GM21737 (cell line): ENCODE data around the gene SDK1.
"Not testable (repeated sequence)": the region's sequence is repeated elsewhere in the genome, so short reads cannot be mapped to it uniquely, and the experiment has no call there.

ENCODE experiments used
- ATAC-seq: cut with Tn5 transposase; IDR thresholded peaks from one replicate; pipeline ENCODE4 v1.9.1; 2021; ENCODE audit warnings: mild to moderate bottlenecking, moderate library complexity; ENCODE audit not compliant: unreplicated experiment

Gene SDK1

DNA sequence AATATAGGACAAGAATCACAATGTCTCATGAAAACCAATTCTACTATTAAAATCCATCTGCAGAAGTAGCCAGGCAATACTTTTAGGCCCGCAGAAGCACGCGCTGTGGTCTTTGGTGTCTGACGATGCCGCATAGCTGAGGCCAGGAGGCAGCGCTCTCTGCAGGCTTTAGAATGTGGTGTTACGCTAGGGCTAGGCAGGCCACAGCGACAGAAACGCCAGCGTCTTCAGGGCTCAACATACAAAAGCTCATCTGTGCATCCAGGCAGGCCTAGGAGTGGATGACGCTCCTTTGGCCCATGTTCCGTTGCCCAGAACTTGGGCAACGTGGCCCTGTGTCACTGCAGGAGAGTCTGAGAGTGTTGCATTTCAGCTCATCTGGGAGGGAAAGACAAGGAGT is 779.9 kb downstream of the SDK1 start:
- no peak for ATAC-seq

DNA sequence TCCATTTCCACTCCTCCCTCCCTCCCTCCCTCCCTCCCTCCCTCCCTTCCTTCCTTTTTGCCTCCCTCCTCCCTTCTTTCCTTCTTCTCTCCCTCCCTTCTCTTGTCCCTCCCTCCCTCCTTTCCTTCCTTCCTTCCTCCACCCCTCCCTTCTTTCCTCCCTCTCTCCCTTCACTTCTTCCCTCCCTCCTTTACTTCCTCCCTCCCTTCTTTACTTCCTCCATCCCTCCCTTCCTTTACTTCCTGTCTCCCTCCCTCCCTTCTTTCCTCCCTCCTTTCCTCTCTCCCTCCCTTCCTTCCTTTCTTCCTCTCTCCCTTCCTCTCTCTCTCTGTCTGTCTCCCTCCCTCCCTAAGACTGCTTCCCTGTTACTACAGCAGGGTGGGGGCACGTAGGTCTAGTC is 782.5 kb downstream of the SDK1 start:
- no peak for ATAC-seq

DNA sequence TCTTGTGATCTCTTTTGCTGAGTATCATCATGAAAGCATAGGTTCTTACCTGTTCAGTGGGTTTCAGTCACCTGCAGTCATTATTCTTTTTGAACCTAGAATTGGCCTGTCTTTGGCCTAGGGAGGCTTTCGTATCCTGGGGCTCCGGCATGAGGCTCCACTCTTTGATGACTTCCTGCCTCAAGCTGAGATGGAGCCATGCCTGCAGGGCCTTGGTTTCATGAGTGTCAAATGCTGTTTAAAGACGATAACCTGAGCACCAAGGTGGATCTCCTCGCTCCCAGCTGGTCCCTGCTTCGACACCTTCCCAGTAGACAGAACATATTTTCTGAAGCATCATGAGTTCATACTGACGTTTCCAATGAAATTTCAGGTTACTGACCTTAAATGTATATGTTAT is 783.2 kb downstream of the SDK1 start:
- ATAC-seq, result no peak

DNA sequence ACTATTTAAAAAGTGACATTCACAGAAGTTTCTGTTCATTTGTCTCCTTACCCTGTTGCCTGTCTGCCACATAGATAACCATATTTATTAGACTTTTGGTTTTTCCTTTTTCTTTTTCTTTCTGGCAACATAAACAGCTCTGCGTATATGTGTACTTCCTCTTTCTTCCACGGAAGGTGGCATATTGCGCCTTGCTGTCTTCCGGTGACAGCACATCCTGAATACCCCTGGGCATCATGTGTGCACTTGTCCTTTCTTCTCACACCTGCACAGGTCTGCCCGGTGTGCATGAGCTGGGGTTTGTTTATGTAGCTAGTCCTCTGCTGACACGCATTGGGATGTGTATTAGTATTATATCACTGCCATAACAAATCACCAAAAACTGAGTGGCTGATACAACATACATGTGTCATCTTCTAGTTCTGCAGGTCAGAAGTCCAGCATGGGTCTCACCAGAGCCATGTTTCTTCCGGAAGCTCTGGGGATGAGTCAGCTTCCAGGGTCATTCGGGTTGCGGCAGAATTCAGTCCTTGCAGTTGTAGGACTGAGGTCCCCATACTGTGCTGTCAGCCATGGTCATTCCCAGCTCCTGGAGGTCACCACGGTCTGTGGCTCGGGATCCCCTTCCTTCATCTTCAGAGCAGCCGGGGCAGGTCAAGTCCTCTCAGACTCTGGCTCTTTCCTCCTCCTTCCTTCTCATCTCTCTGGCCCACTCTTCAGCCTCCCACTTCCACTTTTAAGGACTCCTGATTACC is 785.1 kb downstream of the SDK1 start:
- no peak for ATAC-seq

GRCh38 chr7:4086723-4087122 is 785.7 kb downstream of the SDK1 start:
- no peak for ATAC-seq

DNA sequence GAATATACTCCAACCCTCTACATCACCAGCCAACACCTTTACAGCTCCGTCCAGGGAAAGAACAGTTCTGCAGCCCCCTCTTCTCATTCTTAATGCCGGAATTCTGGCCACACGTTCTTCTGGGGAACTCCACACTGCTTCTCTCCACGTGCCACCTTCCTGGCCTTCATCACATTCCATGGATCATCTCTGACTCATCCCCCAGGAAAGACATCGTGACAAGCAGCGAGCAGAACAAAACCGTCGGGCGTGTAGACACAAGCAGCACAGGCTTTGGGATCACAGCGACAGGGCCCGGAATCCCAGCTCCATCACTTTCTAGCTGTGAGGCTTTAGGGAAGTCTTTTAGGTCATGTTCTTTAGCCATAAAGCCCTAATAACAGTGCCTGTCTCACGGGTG is 790.7 kb downstream of the SDK1 start:
- ATAC-seq, result no peak

- no peak for ATAC-seq
Observed at GRCh38 chr7:4093035-4093434, 792.0 kb downstream of the SDK1 start.

- no peak for ATAC-seq
Observed at GRCh38 chr7:4093483-4093882, 792.4 kb downstream of the SDK1 start.

- not testable (repeated sequence) for ATAC-seq
Observed at GRCh38 chr7:4094158-4094557, 793.1 kb downstream of the SDK1 start.

GRCh38 chr7:4097001-4097609 is 796.1 kb downstream of the SDK1 start:
- no peak for ATAC-seq

- ATAC-seq, result no peak
Observed at GRCh38 chr7:4098169-4098568, 797.1 kb downstream of the SDK1 start.

DNA sequence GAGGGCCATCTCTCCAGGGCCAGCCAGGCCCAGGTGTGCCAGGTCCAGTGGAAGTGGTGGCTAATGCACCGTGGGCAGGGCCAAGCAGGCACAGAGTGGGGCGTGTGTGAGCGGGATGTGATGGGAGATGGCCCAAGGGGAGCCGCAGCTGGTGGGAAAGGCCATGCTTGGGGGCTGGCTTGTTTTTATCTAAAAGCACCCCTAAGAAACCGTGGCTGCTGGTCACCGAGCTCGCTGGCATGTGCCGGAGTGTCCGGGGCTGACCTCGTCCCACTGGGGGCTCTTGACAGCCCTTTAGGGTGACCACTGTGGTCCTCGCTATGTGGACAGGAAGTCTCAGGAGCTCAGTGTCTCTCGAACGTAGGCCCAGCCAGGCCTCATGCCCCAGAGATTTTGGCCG is 798.6 kb downstream of the SDK1 start:
- ATAC-seq, result no peak

GRCh38 chr7:4100148-4100547 is 799.1 kb downstream of the SDK1 start:
- no peak for ATAC-seq

GRCh38 chr7:4100691-4101090 is 799.6 kb downstream of the SDK1 start:
- no peak for ATAC-seq

DNA sequence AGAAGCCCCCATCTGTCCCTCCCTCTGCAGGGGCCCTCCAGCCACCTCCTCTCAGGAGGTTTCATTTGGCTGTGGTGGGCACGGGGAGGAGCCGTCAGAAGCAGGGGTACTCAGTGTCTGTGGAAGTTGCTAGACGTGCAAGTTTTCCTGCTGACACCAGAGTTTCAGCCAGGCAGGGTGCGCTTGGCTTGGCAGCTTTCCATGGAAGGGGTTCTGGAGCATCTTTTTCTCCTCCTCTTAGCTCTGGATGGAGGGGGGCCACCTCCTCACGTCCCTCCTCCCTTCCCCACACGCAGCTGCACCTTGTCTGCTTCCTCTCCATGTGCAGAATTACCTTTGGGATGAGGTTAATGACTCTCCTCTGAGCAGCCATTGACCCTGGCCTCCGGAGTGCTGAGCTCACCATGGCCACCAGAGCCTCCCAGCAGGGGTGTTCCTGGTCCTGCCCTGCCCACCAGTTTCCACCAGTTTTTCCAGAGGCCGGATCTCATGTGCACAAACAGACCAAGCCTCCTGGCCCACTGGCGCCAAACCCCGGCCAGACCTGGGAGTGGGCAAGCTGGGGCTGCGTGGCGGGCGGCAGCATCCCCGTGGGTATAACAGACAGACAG is 801.3 kb downstream of the SDK1 start:
- ATAC-seq, result no peak

DNA sequence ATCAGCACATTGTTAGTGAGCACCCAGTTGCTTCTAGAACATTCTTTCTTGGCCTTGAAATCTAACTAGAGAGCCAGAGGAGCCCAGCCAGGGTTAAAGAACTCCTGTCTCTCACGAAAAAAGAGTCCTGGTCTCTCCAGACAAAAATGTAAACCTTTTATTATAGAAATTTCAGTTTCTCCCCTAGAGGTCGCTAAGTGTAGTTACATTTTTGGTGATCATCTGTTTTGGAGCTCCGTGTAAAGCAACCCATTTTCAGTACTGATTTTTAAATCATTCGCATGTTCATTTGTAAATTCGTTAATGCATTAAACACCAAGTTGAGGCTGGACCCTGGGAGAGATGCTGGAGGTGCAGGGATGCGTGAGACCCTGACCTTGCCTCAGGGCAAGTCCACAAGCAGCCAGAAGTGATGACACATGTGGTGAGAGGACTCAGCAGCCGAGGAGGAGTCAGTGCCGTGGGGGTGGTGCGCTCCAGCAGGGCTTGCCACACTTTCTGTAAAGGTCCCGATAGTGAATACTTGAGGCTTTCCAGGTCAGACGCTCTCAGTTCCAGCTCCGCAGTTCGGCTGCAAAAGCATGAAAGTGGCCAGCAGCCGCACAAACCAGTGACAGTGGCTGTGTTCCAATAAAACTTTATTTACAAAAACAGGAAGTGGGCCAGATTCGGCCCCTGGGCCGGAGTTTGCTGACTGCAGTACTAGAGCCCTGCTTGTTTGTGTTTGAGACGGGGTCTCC is 802.5 kb downstream of the SDK1 start:
- ATAC-seq, result no peak

GRCh38 chr7:4107839-4108238 is 806.8 kb downstream of the SDK1 start:
- ATAC-seq, result no peak

DNA sequence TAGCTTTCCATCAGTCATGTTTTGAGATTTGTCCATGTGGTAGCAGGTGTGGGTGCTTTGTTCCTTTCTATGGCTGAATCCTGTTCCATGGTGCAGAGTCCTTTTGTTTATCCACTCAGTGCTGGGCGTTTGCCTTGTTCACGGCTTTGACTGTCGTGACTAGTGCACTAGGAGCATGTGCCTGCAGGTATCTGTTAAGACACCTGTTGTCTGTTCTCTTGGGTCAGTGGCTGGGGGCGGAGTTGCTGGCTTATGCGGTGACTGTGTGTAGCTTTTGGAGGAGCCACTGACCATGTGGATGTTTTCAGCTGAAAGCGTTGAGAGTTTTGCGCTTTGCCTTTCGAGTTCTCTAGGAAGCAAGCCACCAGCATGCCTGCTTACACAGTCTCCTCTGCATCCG is 807.9 kb downstream of the SDK1 start:
- no peak for ATAC-seq

- ATAC-seq, result no peak
Observed at GRCh38 chr7:4109481-4110110, 808.5 kb downstream of the SDK1 start.

- no peak for ATAC-seq
Observed at GRCh38 chr7:4110438-4110837, 809.4 kb downstream of the SDK1 start.

- no peak for ATAC-seq
Observed at GRCh38 chr7:4111166-4111565, 810.1 kb downstream of the SDK1 start.
